Peyer's patch (tissue), 4 donors: Measurements from ENCODE around the gene CD300H.

Experiments used
- POLR2A ChIP-seq, 2 donors: fragments of 450-650 bp; IDR thresholded peaks; one replicate each; pipeline ENCODE4 v1.5.1; 2017; ENCODE audit warnings: antibody characterized with exemption in 2 of 2, mild to moderate bottlenecking in 2 of 2, moderate library complexity in 2 of 2
- TF ChIP-seq, protein P1 (sequence below), 6 experiments: fragments of 450-650 bp in 4 of 6; fragments of 200-600 bp in 2 of 6; sonication (generic) in 1 of 6; IDR thresholded peaks; one replicate each; pipeline ENCODE4 v1.5.1; 2017 to 2019; ENCODE audit warnings: antibody characterized with exemption in 6 of 6, mild to moderate bottlenecking in 3 of 6, moderate library complexity in 1 of 6

- TF ChIP-seq, protein P1, sequence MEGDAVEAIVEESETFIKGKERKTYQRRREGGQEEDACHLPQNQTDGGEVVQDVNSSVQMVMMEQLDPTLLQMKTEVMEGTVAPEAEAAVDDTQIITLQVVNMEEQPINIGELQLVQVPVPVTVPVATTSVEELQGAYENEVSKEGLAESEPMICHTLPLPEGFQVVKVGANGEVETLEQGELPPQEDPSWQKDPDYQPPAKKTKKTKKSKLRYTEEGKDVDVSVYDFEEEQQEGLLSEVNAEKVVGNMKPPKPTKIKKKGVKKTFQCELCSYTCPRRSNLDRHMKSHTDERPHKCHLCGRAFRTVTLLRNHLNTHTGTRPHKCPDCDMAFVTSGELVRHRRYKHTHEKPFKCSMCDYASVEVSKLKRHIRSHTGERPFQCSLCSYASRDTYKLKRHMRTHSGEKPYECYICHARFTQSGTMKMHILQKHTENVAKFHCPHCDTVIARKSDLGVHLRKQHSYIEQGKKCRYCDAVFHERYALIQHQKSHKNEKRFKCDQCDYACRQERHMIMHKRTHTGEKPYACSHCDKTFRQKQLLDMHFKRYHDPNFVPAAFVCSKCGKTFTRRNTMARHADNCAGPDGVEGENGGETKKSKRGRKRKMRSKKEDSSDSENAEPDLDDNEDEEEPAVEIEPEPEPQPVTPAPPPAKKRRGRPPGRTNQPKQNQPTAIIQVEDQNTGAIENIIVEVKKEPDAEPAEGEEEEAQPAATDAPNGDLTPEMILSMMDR (IDR thresholded peaks at IDR 0.05) = no peak
- no peak for TF ChIP-seq POLR2A (IDR thresholded peaks at IDR 0.05)
These were observed 8.3 kb downstream of the CD300H start for GRCh38 chr17:74558882-74559519.
